ENCODE results near the gene POLR1E.

POLR1E gene

DNA sequence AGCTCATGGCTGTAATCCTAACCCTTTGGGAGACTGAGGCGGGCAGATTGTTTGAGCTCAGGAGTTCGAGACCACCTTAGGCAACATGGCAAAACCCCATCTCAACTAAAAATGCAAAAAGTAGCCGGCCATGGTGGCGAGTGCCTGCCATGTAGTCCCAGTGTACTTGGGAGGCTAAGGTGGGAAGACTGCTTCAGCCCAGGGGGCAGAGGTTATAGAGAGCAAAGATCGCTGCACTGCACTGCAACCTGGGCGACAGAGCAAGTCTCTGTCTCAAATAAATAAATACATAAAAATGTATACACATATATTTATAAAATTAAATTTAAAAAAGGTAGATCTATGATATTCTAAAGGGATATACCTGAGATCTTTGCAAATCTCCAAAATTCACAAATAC lies 39.9 kb upstream of the POLR1E start:
- Histone ChIP-seq H3F3A (ENCODE audit: insufficient read depth, low read length) (0 out of 2 replicates have a peak, but pooled peaks cover 5% of the 10 kb centered on the region), H3K36me3 (replicated peaks; ENCODE audit: insufficient read depth, low read length) (no peaks in the 10 kb centered on the region), H4K20me1 (ENCODE audit: insufficient read depth, low read length) (no peaks in the 10 kb centered on the region), H3K4me1 (ENCODE audit: low read length) (peaks cover 20% of the 10 kb centered on the region), H2AFZ (ENCODE audit: low read length) (no peak overlapping the region), H3K9me3 (replicated peaks; ENCODE audit: insufficient read depth, low read length) (no peaks in the 10 kb centered on the region), H3K9me2 (replicated peaks; ENCODE audit: insufficient read depth, low read length) (no peaks in the 10 kb centered on the region), H3K4me2 (ENCODE audit: low read depth, low read length) (no peak overlapping the region), H3K9ac (ENCODE audit: low read length) (no peak overlapping the region), H3K4me3 (ENCODE audit: low read length) (no peak overlapping the region), H3K27ac (ENCODE audit: low read length) (no peak overlapping the region), H3K79me2 (ENCODE audit: low read length) (peaks cover 31% of the 10 kb centered on the region), H3K27me3 (replicated peaks; ENCODE audit: insufficient read depth, low read length) (no peaks in the 10 kb centered on the region)
- TF ChIP-seq EZH2phosphoT487 (IDR thresholded peaks at IDR 0.05; ENCODE audit: low read length), result no peak
- TF ChIP-seq EZH2 (optimal IDR thresholded peaks at IDR 0.05; ENCODE audit: low read depth, low read length), result no peak
- TF ChIP-seq CTCF (IDR thresholded peaks at IDR 0.05; ENCODE audit: low read length), result no peak
- DNase-seq, result no peak

GRCh38 chr9:37446401-37446800 lies 39.3 kb upstream of the POLR1E start:
- H3K9me3 ChIP-seq (replicated peaks; ENCODE audit: insufficient read depth, low read length), result no peaks in the 10 kb centered on the region
- no peaks in the 10 kb centered on the region for H4K20me1 ChIP-seq (ENCODE audit: insufficient read depth, low read length)
- H3F3A ChIP-seq (ENCODE audit: insufficient read depth, low read length), result no peaks in the 10 kb centered on the region
- H3K27ac ChIP-seq (ENCODE audit: low read length), result no peak overlapping the region
- no peaks in the 10 kb centered on the region for H3K36me3 ChIP-seq (replicated peaks; ENCODE audit: insufficient read depth, low read length)
- H3K27me3 ChIP-seq (replicated peaks; ENCODE audit: insufficient read depth, low read length), result no peaks in the 10 kb centered on the region
- TF ChIP-seq CTCF (IDR thresholded peaks at IDR 0.05; ENCODE audit: low read length), result no peak
- no peak for TF ChIP-seq EZH2phosphoT487 (IDR thresholded peaks at IDR 0.05; ENCODE audit: low read length)
- TF ChIP-seq EZH2 (optimal IDR thresholded peaks at IDR 0.05; ENCODE audit: low read depth, low read length), result no peak
- H3K4me2 ChIP-seq (ENCODE audit: low read depth, low read length), result no peak overlapping the region
- no peaks in the 10 kb centered on the region for H3K9me2 ChIP-seq (replicated peaks; ENCODE audit: insufficient read depth, low read length)
- H2AFZ ChIP-seq (ENCODE audit: low read length), result no peak overlapping the region
- H3K4me3 ChIP-seq (ENCODE audit: low read length), result no peak overlapping the region
- no peak overlapping the region for H3K9ac ChIP-seq (ENCODE audit: low read length)
- H3K4me1 ChIP-seq (ENCODE audit: low read length), result peaks cover 15% of the 10 kb centered on the region
- DNase-seq, result no peak
- peaks cover 34% of the 10 kb centered on the region for H3K79me2 ChIP-seq (ENCODE audit: low read length)

DNA sequence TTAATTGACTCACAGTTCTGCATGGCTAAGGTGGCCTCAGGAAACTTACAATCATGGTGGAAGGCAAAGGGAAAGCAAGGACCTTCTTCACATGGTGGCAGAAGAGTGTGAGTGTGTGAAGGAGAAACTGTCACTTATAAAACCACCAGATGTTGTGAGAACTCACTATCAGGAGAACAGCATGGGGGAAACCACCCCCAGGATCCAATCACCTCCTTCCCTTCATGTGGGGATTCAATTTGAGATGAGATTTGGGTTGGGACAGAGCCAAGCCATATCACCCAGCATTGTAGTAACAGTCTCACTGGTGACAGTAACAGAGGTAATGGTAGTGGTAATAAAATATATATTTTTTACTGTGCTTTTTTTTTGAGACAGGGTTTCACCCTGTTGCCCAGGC lies 38.6 kb upstream of the POLR1E start:
- H3K4me1 ChIP-seq (ENCODE audit: low read length), result peaks cover 13% of the 10 kb centered on the region
- no peak for DNase-seq
- H3K36me3 ChIP-seq (replicated peaks; ENCODE audit: insufficient read depth, low read length), result no peaks in the 10 kb centered on the region
- peaks cover 41% of the 10 kb centered on the region for H3K79me2 ChIP-seq (ENCODE audit: low read length)
- no peaks in the 10 kb centered on the region for H4K20me1 ChIP-seq (ENCODE audit: insufficient read depth, low read length)
- no peaks in the 10 kb centered on the region for H3K27me3 ChIP-seq (replicated peaks; ENCODE audit: insufficient read depth, low read length)
- no peak overlapping the region for H2AFZ ChIP-seq (ENCODE audit: low read length)
- H3K27ac ChIP-seq (ENCODE audit: low read length), result no peak overlapping the region
- H3K9ac ChIP-seq (ENCODE audit: low read length), result no peak overlapping the region
- no peaks in the 10 kb centered on the region for H3K9me2 ChIP-seq (replicated peaks; ENCODE audit: insufficient read depth, low read length)
- H3K9me3 ChIP-seq (replicated peaks; ENCODE audit: insufficient read depth, low read length), result no peaks in the 10 kb centered on the region
- no peak for TF ChIP-seq CTCF (IDR thresholded peaks at IDR 0.05; ENCODE audit: low read length)
- TF ChIP-seq EZH2 (optimal IDR thresholded peaks at IDR 0.05; ENCODE audit: low read depth, low read length), result no peak
- TF ChIP-seq EZH2phosphoT487 (IDR thresholded peaks at IDR 0.05; ENCODE audit: low read length), result no peak
- no peak overlapping the region for H3K4me3 ChIP-seq (ENCODE audit: low read length)
- no peak overlapping the region for H3K4me2 ChIP-seq (ENCODE audit: low read depth, low read length)
- no peaks in the 10 kb centered on the region for H3F3A ChIP-seq (ENCODE audit: insufficient read depth, low read length)

Measured in MM.1S (cell line).